DMS 273 (cell line): ENCODE results near the gene ABCD3.

Source experiments
- DNase-seq: peaks from one replicate; lab custom pipeline; 2025; ENCODE audit not compliant: unreplicated experiment; lab: John Stamatoyannopoulos, UW

Gene ABCD3

DNA sequence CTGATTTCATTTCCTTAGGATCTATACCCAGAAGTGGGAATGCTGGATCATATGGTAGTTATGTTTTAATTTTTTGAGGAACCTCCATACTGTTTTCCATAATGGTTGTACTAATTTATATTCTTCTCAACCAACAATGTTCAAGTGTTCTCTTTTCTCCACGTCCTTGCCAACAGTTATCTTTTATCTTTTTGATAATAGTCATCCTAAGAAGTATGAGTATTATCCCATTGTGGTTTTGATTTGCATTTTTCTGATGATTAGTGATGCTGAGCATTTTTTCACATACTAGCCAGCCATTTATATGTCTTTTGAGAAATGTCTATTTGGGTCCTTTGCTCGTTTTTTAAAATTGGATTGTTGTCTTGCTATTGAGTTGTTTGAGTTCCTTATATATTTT lies 38.5 kb downstream of the ABCD3 start:
- no peak for DNase-seq

DNA sequence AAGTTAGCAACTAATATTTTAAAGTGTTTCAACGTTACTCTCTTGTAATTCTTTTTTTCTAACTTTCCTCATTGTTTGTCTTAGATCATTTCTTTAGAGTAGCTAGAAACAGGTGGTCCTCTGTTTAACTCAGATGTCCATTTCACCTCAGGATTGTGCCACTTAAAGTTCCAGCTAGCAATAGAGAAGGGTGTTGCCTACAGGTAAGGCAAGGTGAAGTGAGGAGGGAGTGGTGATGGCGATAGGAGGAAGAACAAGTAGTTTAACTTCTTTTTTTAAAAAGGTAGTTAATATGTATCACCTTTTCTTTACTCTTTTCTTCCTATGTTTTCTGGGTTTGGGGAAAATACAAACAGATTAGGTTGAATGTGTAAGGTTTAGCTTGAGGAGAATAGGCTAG lies 44.4 kb downstream of the ABCD3 start:
- DNase-seq = no peak

DNA sequence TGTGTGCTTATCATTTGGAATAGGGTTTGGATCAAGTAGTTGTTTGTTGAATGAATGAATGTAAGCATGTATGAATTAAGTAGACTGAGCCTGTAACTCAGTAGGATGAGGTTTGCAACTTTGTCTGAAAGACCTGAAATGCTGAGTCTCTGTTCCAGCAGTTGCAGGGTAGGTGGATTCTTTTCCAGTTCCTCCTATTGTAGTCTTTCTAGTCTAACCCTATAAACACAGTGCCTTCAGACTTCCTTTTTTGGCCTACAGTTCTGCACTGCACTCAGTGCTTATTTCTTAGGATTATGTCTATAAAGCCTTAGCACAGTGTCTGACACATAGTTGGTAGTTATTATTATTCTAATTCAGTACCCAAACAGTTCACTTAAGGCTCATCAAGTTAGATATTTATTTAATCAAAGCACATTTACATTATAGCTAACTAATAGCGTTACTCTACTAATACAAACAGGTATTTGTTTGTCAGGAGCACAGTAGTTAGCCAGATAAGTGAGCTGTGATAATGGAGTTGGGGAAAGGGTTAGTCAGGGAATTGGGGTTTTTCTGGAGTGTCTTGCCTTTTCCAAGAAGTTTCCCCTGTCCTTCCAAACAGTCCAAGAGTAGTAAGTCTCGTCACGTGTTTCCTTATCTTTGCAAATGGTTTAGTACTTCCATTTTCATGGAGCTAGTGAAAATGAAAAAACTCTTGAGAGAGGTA lies 45.0 kb downstream of the ABCD3 start:
- DNase-seq = no peak

DNA sequence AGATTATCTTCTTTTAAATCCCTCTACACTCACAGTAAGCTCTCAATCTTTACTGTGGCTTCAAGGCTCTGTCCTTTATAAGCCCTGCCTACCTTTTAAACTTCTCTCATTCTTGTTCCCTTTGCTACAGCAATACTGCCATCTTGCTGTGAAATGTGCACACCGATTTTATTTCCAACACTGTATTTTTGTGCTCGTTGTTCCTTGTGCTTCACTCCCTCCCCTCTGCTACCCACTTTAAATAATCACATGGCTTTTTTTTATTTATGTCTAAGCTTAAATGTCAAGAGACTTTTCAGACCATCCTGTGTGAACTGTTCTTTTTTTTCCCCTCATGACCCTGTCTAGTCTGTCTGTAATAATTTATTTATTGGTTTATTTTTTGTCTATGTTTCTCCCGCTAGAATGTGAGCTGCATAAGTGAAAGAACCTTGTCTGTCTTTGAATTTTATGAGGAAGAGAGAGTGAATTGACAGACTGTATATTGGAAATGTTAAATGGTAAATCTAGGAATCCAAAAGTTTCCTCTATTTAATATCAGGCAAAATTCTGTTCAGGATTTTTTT lies 45.7 kb downstream of the ABCD3 start:
- DNase-seq = peak; percentile 27

DNA sequence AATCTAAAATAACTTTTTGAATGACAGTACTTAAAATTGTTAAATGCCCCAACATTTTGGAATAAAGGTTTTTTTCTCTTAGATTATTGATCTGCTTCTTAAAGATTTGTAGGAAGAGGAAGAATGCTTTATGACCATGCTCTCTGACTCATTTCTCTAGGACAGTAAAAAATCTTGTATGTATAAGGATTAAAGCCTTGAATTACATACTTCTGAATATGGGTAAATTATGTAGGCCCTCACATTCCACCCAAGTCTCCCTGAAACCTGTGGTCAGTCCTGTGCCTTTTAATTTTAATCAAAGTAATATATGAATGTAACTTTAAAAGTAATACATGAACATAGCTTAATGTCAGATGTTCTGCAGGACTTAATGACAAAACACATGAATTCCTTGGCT lies 50.5 kb downstream of the ABCD3 start:
- DNase-seq = no peak

DNA sequence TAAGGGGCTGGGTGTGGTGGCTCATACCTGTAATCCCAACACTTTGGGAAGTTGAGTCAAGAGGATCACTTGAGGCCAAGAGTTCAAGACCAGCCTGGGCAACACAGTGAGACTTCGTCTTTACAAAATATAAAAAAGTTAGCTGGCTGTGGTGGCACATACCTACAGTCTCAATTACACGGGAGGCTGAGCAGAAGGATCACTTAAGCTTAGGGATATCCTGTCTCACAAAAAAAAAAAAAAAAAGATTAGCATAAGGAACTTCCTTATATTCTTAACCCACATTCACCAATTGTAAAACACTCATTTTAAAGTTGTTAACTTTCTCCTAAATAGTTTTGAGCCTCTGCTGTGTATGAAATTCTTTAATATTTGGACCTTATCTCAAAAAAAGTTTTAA lies 53.1 kb downstream of the ABCD3 start:
- DNase-seq = no peak

DNA sequence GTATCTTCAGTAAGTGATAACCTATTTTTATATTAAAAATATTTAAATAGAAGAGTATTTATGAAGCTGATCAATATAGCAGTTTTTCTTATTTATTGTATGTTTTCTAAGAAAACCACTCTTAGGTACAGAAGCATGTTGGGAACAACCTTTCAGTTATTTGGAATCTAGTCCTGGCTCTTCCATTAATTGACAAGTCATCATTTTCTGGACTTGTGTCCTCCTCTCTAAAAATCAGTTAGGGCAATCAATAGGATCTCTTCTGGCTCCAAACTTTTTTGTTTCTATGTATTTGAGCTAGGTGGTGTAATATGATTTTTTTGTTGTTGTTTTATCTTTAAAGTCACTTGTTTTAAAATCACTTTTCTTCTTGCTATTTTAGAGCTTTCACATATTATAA lies 57.0 kb downstream of the ABCD3 start:
- no peak for DNase-seq

DNA sequence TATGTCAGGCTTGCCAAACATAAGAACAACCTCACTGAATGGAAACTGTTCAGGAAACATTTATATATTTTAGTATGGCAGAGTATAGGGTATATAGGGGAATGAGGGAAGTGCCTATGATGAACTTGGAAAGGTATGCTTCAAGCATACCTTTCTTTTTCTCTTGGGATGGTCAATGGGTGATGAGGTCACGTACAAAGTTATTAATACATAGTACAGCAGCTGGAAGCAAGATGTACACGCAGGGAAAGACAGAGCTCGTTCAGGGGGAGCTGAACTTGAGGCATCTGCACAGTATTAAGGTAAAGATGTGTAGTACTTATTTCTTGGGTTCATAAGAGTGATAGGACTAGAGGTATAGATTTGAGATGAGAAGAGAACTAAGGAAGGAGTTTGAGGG lies 61.5 kb downstream of the ABCD3 start:
- no peak for DNase-seq

DNA sequence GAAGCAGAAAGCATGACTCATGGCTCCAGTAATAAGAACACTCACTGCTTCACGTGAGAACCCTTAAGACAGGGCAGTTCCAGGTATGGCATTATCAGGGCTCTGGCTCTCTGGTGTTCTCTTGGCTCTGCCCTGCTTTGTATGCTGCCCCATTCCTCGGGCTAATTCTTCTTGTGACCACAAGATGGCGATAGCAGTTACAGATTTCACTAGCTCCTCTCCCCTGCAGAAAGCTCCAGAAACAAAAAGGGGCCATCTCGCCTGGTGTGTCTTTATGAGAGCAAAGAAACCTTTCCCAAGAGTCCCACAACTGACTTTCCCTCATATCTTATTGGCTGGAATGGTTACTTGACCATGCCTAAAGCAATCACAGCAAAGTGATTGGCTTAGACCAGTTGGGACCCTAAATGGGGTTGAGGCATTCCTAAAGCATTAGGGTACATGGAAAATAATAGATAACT lies 63.3 kb downstream of the ABCD3 start:
- DNase-seq = peak; percentile 75

DNA sequence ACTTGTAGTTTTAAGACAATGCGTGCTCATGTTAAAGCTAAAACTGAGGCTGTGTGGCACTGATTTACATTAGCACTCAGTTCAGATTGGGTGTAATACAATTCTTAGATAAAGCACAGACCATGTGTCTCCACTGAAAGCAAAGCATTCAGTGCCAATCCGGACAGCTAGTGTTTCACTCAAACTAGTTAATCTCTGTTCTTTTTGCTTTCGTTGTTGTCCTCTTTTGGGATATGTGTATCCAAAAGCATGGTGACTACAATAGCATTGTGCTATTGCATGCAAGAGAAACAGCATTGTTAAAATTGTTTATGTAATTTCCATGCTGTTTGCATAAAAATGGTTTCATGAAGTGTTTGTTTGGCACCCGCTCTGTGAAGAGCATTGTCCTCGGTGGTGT lies 68.8 kb downstream of the ABCD3 start:
- no peak for DNase-seq

DNA sequence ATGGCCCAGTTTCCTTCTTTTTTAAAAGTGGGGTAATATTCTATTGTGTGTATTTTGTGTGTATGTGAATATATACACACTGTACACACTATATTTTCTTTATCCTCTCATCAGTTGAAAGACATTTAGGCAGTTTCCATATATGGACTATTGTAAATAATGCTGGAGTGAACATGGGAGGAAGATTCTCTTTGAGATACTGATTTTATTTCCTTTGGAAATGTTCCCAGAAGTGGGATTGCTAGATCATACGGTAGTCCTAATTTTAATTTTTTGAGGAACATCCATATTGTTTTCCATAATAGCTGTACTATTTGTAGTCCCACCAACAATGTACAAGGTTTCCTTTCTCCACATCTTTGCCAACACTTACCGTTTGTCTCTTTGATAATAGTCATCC lies 72.4 kb downstream of the ABCD3 start:
- no peak for DNase-seq

DNA sequence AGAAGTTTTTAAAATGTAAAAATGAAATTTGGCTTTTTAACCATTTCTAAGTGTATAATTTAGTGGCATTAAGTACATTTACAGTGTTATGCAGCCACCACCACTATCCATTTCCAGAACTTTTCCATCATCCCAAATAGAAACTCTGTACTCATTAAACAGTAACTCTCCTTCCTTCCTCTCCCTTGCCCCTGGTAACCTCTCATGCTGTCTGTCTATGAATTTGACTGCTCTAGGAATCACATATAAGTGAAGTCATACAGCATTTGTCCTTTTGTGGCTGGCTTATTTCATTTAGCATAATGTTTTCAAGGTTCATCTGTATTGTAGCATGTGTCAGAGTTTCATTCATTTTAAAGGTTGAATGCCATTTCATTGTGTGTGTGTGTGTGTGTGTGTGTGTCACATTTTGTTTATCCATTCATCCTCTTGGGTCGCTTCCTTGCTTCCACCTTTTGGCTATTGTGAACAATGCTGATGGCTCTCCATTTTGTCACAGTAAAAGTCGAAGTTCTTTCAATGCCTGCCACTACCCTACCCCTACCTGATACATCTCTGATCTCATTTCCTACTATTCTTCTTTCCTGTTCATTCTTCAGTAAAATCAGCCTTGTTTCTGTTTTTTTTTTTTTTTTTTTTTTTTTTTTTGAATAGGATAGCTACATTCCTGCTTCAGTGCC lies 78.0 kb downstream of the ABCD3 start:
- DNase-seq = no peak

DNA sequence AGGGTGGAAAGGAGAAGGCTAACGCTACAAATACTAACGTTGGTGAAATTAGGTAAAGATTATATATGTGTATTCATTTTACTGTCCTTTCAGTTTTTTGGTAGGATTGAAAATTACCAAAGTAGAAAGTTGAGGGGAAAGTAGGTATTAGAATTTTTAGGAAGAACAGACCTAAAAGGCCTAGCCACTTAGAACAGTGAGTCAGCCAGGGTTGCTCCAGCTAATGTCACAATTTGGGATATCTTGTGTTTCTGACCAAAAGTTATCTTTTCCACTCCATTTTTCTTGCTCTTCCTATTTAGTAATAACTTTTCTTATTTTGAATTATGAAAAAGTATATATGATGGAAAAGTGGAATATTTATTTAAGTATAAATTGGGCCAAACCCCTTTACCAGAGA lies 83.2 kb downstream of the ABCD3 start:
- no peak for DNase-seq

DNA sequence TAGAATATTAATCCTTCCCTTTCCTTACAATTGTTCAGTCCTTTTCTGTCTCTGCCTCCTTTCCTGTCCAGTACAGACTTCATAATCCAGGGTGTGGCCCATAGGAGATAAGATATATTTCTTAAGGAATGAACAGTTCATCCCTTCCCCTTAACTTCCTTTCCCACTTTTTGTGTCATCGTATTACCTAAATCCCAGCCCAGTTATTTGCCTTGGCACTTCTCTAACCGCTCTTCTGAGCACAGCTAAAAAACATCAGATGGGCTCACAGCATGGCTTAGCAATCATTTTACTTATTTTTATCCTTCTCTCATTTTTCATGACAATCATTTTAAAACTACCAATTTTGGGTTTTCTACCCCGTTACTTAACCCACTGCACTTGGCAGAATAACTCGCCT lies 83.7 kb downstream of the ABCD3 start:
- DNase-seq = no peak

DNA sequence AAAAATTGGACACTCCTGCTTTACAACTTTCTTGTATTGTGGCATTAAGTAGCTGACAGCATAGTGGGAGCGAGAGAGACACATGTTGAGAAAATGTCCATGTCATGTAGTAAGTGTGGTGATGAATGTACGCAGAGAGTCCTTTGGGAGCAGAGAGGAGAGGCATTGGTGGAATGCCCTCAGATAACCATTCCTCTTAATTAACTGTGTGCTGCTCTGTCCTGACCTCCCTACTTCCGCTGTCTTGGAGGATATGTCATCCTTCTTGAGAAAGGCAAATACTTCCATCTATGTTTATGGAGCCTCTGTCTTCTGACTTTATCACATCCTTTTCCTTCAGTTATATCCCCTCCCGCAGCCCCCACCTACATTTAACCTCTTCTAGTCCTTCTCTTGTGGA lies 85.0 kb downstream of the ABCD3 start:
- DNase-seq = no peak

DNA sequence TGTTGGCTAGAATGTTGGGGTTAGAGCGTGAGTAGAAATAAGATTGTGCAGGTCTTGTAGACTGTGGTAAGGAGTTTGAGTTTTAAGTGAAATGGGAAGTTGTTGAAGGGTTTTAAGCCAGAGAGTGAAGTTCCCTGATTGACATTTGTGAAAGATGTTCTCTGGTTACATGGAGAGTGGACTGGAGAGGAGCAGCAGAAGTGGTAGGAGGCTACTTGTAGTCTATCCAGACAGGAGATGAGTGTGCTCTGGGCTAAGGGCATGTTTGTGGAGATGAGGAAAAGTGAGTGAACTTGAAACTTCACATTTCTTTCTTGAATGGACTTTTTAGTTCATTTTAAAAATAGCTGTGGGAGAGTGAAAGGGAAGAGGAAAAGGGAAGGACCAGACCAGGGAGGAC lies 86.4 kb downstream of the ABCD3 start:
- no peak for DNase-seq

DNA sequence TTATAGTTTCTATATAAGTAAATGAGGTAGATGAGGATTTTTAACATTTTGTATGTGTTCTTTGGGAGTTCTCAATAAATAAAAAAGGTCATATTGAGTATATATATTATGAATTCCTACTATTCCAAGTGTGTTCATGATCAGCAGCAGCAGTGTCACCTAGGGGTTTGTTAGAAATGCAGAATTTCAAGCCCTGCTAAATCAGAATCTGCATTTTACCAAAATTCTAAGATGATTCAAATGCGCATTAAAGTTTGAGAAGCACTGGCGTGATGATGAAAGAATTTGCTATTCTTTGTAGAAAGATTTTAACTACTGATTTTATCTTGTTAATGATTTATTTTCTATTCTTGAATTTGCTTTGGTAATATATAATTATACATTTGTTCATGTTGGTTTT lies 94.6 kb downstream of the ABCD3 start:
- DNase-seq = no peak

DNA sequence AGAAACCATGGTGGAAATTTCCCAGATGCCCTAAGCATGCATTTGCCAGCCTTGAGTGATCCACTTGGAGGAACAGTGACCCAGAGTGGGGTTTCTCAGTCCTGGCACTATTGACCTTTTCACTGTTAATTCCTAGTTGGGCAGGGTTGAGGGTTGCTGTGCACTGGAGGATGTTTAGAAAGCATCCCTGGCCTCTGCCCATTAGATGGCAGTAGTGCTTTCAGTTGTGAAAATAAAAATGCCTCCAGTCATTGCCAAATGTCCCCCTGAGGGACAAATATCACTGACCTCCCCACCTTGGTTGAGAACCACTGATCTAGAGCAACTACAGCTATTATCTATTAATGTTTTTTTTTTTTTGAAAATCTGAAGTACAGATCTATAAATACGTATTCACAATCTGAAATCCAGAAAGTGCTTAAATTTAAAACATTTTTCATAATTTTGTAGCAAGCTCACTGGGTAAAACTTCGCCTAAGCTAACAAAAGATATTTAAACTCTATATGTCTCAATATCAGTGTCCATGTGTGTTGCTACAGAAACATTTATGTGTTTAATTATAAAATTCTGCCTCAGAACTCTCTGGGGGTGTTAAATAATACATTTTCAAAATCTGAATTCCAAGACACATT lies 96.0 kb downstream of the ABCD3 start:
- DNase-seq = peak; percentile 59

DNA sequence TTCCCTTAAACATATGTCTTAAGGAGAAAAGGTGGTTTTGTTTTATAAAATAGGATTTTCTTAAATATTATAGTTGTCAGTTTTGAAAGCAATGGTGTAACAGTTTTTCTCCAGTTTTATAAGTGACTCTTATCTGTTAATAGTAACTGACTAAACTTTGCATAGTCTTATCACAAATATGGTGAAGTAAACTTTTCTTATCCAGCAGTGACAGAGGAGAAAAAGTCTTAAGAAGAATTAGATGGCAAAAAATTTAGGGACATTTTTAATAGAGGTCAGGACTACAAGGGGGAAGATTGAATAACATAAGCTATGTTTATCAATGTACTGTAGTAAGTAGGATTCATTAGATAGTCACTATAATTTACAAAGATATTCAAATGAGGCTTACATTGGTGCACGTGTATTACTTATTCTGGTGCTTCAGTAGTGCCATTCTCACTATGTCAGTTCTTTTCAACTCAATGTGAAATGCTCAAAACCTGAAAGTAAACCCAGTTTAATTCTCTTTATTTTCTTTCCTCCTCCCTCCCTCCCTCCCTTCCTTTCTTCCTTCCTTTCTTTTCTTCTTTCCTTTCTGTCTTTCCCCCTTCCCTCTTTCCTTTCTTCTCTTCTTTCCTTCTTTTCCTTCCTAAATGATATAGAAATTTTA lies 97.2 kb downstream of the ABCD3 start:
- no peak for DNase-seq

DNA sequence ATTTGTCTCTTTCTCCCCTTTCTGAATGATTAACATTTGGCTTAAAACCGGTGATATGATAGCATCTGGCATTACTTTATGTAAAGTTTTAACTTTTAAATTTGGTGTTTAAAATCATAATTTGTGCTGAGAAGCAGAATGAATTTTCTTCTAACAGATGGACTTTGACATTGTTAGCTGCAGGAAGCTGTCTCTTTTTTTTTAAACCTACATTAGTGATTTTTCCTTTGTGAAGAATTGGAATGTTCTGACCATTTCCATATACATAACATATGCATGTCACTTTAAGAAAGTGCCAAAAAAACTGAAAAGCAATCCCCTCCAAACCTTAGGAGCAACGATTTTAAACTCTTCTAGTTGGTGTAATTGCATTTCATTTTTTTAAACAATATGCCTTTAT lies 101.2 kb downstream of the ABCD3 start:
- no peak for DNase-seq

DNA sequence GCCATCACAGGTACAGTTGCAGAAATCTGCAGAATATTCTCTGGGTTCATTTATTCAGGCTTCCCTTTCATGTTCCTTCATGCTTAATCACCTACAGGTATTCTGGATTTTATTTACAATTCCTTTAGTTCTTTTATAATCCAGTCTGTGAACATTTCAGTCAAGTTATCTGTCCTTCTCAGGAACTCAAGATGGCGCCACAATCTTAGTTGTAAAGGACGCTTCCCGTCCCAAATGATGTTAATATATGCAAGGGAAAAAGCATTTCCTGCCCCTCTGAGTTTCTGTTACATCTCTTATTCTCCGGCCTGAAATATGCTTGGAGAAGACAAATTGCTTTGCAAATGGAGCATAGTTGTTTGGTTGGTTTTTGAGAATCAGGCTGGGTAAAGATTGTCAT lies 104.1 kb downstream of the ABCD3 start:
- peak; percentile 80 for DNase-seq

DNA sequence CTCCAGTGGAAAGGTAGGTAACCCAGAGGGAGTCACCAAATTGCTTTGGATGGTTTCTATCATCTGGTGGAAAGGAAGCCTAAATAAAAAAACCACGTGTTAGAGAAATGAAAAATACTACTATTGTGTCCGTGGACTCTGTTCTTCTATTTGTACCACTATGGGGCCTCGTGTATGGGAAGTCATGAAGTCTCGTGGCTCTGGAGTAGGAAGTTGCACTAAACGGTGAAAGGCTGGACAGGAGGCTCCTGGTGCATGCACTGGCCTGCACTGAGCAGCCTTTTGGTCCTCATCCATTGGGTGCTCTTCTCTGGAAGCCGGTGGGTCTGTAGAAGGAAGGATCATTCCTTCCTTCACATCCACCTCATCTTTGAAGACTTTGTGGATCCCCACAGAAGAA lies 106.3 kb downstream of the ABCD3 start:
- DNase-seq = no peak
